Choroid plexus epithelial cell (primary cell): ENCODE measurements around the gene TEX50.
"Not testable (repeated sequence)": the region's sequence is repeated elsewhere in the genome, so short reads cannot be mapped to it uniquely, and the experiment has no call there.

ENCODE experiments used
- DNase-seq: peaks from one replicate; pipeline ENCODE4 v3.0.0-alpha.2; 2010; ENCODE audit warnings: low read depth
- H3K4me3 ChIP-seq: 2 replicates; pipeline ENCODE4 v1.5.1; 2011; ENCODE audit warnings: low read depth, mild to moderate bottlenecking, control low read depth, low read length, moderate library complexity
- TF ChIP-seq, protein P1 (sequence below): conservative IDR thresholded peaks from 2 replicates; pipeline ENCODE4 v1.5.1; 2011; ENCODE audit warnings: low read depth, mild to moderate bottlenecking, control low read depth, inconsistent platforms, low read length, moderate library complexity

TEX50 gene

DNA sequence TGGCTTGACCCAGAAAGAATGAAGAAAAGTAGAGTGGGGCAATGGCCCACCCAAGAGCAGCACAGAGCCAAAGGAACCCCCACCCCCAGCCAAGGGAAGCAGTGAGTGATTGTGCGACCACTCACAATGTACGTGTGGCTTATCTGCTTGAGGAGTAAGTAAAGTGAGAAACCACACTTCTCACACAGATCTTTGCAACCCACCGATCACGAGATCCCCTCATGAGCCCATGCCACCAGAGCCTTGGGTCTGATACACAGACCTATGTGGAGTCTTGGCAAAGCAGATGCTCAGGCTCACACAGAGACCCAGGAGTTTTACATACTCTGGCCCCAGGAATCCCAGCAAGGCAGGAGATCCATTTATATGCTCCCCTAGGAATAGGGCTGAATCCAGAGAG is 18.3 kb upstream of the TEX50 start:
- TF ChIP-seq, protein P1, sequence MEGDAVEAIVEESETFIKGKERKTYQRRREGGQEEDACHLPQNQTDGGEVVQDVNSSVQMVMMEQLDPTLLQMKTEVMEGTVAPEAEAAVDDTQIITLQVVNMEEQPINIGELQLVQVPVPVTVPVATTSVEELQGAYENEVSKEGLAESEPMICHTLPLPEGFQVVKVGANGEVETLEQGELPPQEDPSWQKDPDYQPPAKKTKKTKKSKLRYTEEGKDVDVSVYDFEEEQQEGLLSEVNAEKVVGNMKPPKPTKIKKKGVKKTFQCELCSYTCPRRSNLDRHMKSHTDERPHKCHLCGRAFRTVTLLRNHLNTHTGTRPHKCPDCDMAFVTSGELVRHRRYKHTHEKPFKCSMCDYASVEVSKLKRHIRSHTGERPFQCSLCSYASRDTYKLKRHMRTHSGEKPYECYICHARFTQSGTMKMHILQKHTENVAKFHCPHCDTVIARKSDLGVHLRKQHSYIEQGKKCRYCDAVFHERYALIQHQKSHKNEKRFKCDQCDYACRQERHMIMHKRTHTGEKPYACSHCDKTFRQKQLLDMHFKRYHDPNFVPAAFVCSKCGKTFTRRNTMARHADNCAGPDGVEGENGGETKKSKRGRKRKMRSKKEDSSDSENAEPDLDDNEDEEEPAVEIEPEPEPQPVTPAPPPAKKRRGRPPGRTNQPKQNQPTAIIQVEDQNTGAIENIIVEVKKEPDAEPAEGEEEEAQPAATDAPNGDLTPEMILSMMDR = no peak

DNA sequence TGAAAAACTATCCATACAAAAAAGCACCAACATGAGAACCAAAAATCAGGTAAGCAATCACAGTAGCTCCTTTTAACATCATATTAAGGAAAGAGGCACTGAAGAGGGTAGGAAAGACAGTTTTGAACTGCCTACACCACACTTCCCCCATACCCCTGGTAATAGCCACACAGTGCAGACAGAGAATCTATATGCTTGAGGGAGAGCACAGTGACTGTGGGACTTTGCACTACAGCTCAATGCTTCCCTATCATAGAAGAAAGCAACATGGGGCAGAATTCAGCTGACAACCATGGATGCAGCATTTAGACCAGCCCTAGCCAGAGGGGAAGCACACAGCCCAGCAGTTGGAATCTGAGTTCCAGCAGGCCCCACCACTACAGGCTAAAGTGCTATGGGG is 7.9 kb upstream of the TEX50 start:
- no peak for DNase-seq
- TF ChIP-seq, protein P1 = no peak
- H3K4me3 ChIP-seq = no peak overlapping the region

More for the DNA sequence above, 18.3 kb upstream of the TEX50 start:
- H3K4me3 ChIP-seq = no peak overlapping the region
- no peak for DNase-seq

DNA sequence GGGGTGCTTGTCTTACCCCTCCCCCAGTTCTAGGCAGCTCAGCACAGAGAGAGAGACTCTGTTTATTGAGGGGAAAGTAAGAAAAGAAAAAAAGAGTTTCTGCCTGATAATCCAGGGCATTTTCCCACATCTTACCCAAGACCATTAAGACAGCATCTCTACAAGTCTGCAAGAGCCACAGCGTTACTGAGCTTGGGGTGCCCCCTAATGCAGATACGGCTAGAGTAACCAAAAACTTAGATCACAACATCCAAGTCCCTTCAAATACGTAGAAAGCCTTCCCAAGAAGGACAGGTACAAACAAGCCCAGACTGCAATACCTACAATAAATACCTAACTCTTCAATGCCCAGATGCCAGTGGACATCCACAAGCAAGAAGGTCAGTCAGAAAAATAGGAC is 6.2 kb upstream of the TEX50 start:
- DNase-seq = peak; percentile 21
- no peak overlapping the region for H3K4me3 ChIP-seq
- TF ChIP-seq, protein P1 = no peak

DNA sequence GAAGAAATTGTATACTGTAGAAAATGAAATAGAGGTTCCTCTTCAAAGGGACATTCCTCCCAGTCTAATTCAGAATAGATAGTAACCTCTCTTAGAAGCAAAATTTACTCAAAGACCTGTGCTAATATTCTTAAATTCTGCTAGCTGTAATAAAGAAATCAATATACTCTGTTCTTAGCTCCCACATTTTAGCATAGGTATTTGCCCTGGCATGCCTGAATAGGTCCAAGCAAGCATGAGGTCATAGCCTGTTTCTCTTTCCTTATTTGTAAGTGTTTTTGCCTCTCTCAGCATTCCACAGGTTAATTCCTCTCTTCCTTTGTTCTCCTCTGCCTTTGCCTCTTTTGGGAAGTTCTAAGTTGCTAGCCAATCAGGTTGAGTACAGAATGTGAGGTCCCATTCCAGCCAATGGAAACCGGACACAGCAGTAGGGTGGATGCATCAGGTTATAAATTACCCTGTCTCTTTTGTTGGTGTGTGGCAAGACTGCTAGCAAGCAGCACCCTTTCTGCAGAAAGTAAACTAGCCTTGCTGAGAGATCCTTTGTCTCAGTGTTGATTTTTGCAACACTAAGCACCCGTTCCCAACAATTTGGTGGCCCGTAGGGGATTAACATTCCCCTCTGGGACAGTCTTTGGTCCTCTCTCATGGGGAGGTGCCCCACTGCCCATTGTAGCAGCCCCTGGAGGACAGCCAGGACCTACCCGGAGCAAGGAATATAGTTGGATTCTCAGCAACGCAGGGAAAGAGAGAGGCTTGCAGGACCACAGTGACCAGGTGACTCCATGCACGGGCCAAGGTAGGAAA is 2.3 kb downstream of the TEX50 start:
- DNase-seq, H3K4me3 ChIP-seq: not testable (repeated sequence)

DNA sequence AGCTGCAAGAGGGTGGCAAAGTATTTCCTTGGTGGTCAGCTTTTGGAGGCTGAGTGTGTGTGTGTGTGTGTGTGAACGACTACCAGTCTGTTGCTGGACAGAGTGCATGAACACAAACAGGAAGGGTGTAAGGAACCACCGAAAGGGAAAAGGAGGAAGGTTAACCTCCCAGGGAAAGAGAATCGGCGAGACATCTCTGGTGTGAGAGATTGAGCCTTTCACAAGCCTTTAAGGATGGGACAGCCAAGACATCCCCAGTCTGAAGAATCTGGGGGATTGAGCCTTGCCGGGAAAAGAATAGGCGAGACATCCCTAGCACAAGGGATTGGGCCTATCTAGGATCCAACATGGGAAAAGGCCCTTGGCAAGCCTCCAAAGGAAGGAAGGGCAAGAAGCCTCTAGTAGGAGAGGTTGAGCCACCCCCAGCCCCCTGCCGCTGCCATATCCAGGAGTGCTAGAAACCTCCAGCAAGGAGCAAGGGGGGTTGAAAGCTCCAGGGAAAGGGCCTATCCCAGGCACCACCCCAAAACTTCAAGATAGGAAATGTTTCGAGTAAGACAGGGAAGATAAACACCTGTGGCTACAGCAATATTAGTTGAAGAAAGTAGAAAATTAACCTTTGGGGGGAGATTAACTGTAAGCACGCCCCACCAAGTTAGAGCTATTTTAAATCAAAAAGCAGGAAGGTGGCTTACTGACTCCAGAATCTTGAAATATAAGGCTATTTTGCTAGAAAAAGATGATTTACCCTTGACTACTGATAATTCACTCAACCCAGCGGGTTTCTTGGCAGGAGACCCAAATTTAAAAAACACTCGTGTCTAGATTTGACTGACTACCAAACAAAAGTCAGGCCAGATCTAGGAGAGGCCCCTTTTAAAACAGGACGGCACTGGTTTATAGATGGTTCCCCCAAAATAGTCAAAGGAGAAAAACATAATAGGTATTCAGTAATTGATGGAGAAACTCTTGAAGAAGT is 3.2 kb downstream of the TEX50 start:
- H3K4me3 ChIP-seq = no peak overlapping the region
- TF ChIP-seq, protein P1 = no peak
- no peak for DNase-seq

DNA sequence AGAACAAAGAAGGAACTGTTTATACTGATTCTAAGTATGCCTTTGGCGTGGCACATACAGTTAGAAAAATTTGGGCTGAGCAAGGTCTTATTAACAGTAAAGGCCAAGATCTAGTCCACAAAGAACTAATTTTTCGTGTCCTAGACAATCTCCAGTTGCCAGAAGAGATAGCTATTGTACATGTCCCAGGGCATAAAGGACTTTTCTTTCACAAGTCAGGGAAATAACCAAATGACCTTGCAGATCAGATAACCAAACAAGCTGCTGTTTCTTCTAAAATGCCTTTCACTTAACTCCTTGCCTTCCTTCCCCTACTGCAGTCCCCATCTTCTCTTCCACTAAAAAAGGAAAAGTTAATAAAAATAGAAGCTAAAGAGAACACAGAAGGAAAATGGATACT is 4.0 kb downstream of the TEX50 start:
- no peak for DNase-seq
- TF ChIP-seq, protein P1 = no peak
- H3K4me3 ChIP-seq = no peak overlapping the region

DNA sequence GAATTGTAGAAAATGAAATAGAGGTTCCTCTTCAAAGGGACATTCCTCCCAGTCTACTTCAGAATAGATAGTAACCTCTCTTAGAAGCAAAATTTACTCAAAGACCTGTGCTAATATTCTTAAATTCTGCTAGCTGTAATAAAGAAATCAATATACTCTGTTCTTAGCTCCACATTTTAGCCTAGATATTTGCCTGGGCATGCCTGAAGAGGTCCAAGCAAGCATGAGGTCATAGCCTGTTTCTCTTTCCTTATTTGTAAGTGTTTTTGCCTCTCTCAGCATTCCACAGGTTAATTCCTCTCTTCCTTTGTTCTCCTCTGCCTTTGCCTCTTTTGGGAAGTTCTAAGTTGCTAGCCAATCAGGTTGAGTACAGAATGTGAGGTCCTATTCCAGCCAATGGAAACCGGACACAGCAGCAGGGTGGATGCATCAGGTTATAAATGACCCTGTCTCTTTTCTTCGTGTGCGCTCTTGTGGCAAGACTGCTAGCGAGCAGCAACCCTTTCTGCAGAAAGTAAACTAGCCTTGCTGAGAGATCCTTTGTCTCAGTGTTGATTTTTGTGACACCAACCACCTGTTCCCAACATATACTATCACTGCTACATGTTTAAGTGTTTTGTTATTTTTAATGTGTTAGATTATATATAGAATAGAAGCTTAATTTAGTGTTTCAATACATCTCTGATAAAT is 7.5 kb downstream of the TEX50 start:
- peak; percentile 10 for DNase-seq
- not testable (repeated sequence) for H3K4me3 ChIP-seq
